IMR-90 (cell line): ENCODE data around the gene DNAJC7. TPM values are rescaled to one million over a fixed set of nuclear protein-coding genes. Genes with fewer than 3 reads are reported as not detected.
A peak's percentile ranks its signal among the peaks of the same experiment; 100 is the strongest.

Experiments used
- ATAC-seq: fragments of 200-7000 bp; cut with Tn5 transposase; 2 replicates; pipeline ENCODE4 v1.9.1; 2020; ENCODE audit warnings: low read depth, mild to moderate bottlenecking, moderate library complexity
- BruUV-seq: library from RNA; stranded (reverse); fragments of 400-500 nt; replicated peaks from 2 replicates; lab custom pipeline; 2021; lab: Mats Ljungman, UMichigan
- CTCF ChIA-PET: fragments of 300-600 bp; formaldehyde crosslinking; extraction: SDS; loops from one replicate; lab custom pipeline; 2021; ENCODE audit warnings: antibody characterized with exemption; lab: Yijun Ruan, JAX
- POLR2A ChIA-PET: fragments of 300-600 bp; sonication (Branson Sonifier 250); formaldehyde crosslinking; loops from one replicate; lab custom pipeline; 2022; ENCODE audit warnings: antibody characterized with exemption; ENCODE audit not compliant: unreplicated experiment; lab: Charles Lee
- DNase-seq: peaks from one replicate; pipeline ENCODE4 v3.0.0; 2013
- H2AFZ ChIP-seq: replicated peaks from 2 replicates; pipeline ENCODE3; 2013; ENCODE audit warnings: low read length, mild to moderate bottlenecking; ENCODE audit not compliant: poor library complexity
- H2AK5ac ChIP-seq: 2 replicates; pipeline ENCODE4 v1.6.1; 2013; ENCODE audit warnings: low read depth, low read length, inconsistent platforms
- H2AK9ac ChIP-seq: replicated peaks from 2 replicates; pipeline ENCODE3; 2013; ENCODE audit warnings: mild to moderate bottlenecking, low read depth, low read length, moderate library complexity; ENCODE audit not compliant: poor library complexity
- H2BK120ac ChIP-seq: 2 replicates; pipeline ENCODE4 v1.6.1; 2013; ENCODE audit warnings: low read depth, low read length, inconsistent platforms
- H2BK15ac ChIP-seq: 3 replicates; pipeline ENCODE4 v1.6.1; 2013; ENCODE audit warnings: low read depth, low read length, inconsistent platforms
- H2BK20ac ChIP-seq: 2 replicates; pipeline ENCODE4 v1.6.1; 2013; ENCODE audit warnings: low read depth, mild to moderate bottlenecking, inconsistent platforms, low read length, moderate library complexity
- H2BK5ac ChIP-seq: 2 replicates; pipeline ENCODE4 v1.6.1; 2013; ENCODE audit warnings: mild to moderate bottlenecking, low read depth, low read length, inconsistent platforms; ENCODE audit not compliant: poor library complexity, severe bottlenecking
- H3K14ac ChIP-seq: replicated peaks from 2 replicates; pipeline ENCODE4 v1.6.1; 2013; ENCODE audit warnings: low read depth, low read length, inconsistent platforms
- H3K18ac ChIP-seq: 2 replicates; pipeline ENCODE4 v1.6.1; 2013; ENCODE audit warnings: low read depth, low read length, control low read depth
- H3K23ac ChIP-seq: 2 replicates; pipeline ENCODE4 v1.6.1; 2013; ENCODE audit warnings: low read depth, low read length, inconsistent platforms
- H3K27ac ChIP-seq: 2 replicates; pipeline ENCODE4 v1.5.1; 2013; ENCODE audit warnings: mild to moderate bottlenecking, control low read depth, low read length; ENCODE audit not compliant: insufficient read depth
- H3K27me3 ChIP-seq: 2 replicates; pipeline ENCODE4 v1.6.1; 2013; ENCODE audit warnings: low read length; ENCODE audit not compliant: control insufficient read depth, insufficient read depth
- H3K36me3 ChIP-seq: 2 replicates; pipeline ENCODE4 v1.6.1; 2013; ENCODE audit warnings: low read length, mixed read lengths; ENCODE audit not compliant: control insufficient read depth, insufficient read depth
- H3K4ac ChIP-seq: 2 replicates; pipeline ENCODE4 v1.6.1; 2013; ENCODE audit warnings: low read depth, low read length, inconsistent platforms
- H3K4me1 ChIP-seq: 2 replicates; pipeline ENCODE4 v1.6.1; 2013; ENCODE audit warnings: low read length, mixed read lengths; ENCODE audit not compliant: control insufficient read depth, insufficient read depth
- H3K4me2 ChIP-seq: 2 replicates; pipeline ENCODE4 v1.6.1; 2013; ENCODE audit warnings: low read depth, mild to moderate bottlenecking, control low read depth, low read length, moderate library complexity
- H3K4me3 ChIP-seq: 2 replicates; pipeline ENCODE4 v1.5.1; 2013; ENCODE audit warnings: low read depth, mild to moderate bottlenecking, control low read depth, low read length, moderate library complexity; ENCODE audit not compliant: insufficient read depth
- H3K56ac ChIP-seq: 2 replicates; pipeline ENCODE4 v1.6.1; 2013; ENCODE audit warnings: low read length, inconsistent platforms; ENCODE audit not compliant: insufficient read depth; ENCODE audit errors: extremely low read depth
- H3K79me1 ChIP-seq, 2 experiments: 2 replicates each; pipeline ENCODE4 v1.6.1; 2013; ENCODE audit warnings: low read length in 2 of 2, inconsistent platforms in 1 of 2, low read depth in 1 of 2
- H3K9ac ChIP-seq: 2 replicates; pipeline ENCODE4 v1.6.1; 2013; ENCODE audit warnings: low read depth, low read length, control low read depth
- H3K9me1 ChIP-seq: 2 replicates; pipeline ENCODE4 v1.6.1; 2013; ENCODE audit warnings: low read length, inconsistent platforms; ENCODE audit not compliant: insufficient read depth
- H3K9me3 ChIP-seq: 2 replicates; pipeline ENCODE4 v1.6.1; 2013; ENCODE audit warnings: low read length; ENCODE audit not compliant: control insufficient read depth, insufficient read depth
- H4K20me1 ChIP-seq: 2 replicates; pipeline ENCODE4 v1.6.1; 2013; ENCODE audit warnings: low read length, inconsistent platforms; ENCODE audit not compliant: insufficient read depth
- H4K5ac ChIP-seq: 2 replicates; pipeline ENCODE4 v1.6.1; 2013; ENCODE audit warnings: mild to moderate bottlenecking, low read depth, low read length, control low read depth
- H4K8ac ChIP-seq, 2 experiments: 2 replicates each; pipeline ENCODE4 v1.6.1; 2013; ENCODE audit warnings: low read depth in 2 of 2, low read length in 2 of 2, control low read depth in 1 of 2, inconsistent platforms in 1 of 2
- H4K91ac ChIP-seq: 2 replicates; pipeline ENCODE4 v1.6.1; 2013; ENCODE audit warnings: low read depth, low read length, inconsistent platforms; ENCODE audit not compliant: insufficient read depth
- MAZ ChIP-seq: IDR thresholded peaks from 2 replicates; pipeline ENCODE4 v1.6.1; 2012; ENCODE audit warnings: low read depth, mild to moderate bottlenecking, low read length, improper control_type of control experiment, moderate library complexity, borderline replicate concordance
- MXI1 ChIP-seq: IDR thresholded peaks from 2 replicates; pipeline ENCODE4 v1.6.1; 2012; ENCODE audit warnings: low read depth, mild to moderate bottlenecking, low read length, moderate library complexity, borderline replicate concordance
- RFX5 ChIP-seq: IDR thresholded peaks from 2 replicates; pipeline ENCODE4 v1.8.0; 2012; ENCODE audit warnings: low read depth, mild to moderate bottlenecking, low read length, moderate library complexity
- SMC3 ChIP-seq: fragments of 150-350 bp; IDR thresholded peaks from 2 replicates; pipeline ENCODE4 v1.6.1; 2016; ENCODE audit warnings: low read depth, mild to moderate bottlenecking, antibody characterized with exemption, low read length, moderate library complexity
- WGBS, 2 experiments: methylation state at CpG; one replicate each; pipeline versions ENCODE4 v1.1.5 to v1.1.7; 2013; ENCODE audit warnings: missing lambda C conversion rate in 2 of 2; ENCODE audit not compliant: insufficient read length in 1 of 2; ENCODE audit errors: extremely low coverage in 2 of 2; 5-methylcytosine and 5-hydroxymethylcytosine counted together
- dilution Hi-C: fragments of 300-500 bp; cut with HindIII; formaldehyde crosslinking; loops from one replicate; pipeline ENCODE4 v1.14.3; 2018; ENCODE audit warnings: low sequenced_read_pairs; ENCODE audit not compliant: unreplicated experiment
- in situ Hi-C: fragments of 300-500 bp; cut with MboI; formaldehyde crosslinking; loops from 3 replicates; pipeline ENCODE4 v1.14.3; 2019; ENCODE audit warnings: low sequenced_read_pairs, inconsistent platforms, mixed read lengths
- intact Hi-C: fragments of 100-400 bp; cut with micrococcal nuclease; formaldehyde crosslinking; loops from 2 replicates; pipeline ENCODE4 v1.10.0; 2022
- polyA plus RNA-seq, 3 experiments: library from polyadenylated mRNA; depleted of rRNA; stranded (reverse); fragments of >200 nt; gene quantifications; 2 replicates each; pipeline ENCODE4 v1.2.3, GENCODE V29; 2012; ENCODE audit warnings: low replicate concordance in 1 of 3
- total RNA-seq: library from RNA; depleted of rRNA; stranded (reverse); fragments of >200 nt; gene quantifications from 2 replicates; pipeline ENCODE4 v1.2.3, GENCODE V29; 2012

The DNAJC7 gene
- total and polyA plus RNA-seq, 2 of the 4 experiments (the other 2 are of a cell fraction): 49.3 to 71.7 TPM

- H3K18ac ChIP-seq: no peak overlapping the region
- H4K20me1 ChIP-seq: peaks cover 48% of the 10 kb centered on the region
- WGBS, 2 experiments: 80% methylated on average over 4 of the region's 9 CpGs; no CpG with 5 or more reads in 1 of the 2 experiments
- no peaks in the 10 kb centered on the region; the same call in 1 of the 2 replicates for H3K4me1 ChIP-seq
- dilution Hi-C loops (no loop called here), intact Hi-C loops (no loop called here), in situ Hi-C loops (no loop called here)
- TF ChIP-seq MAZ (no peak), MXI1 (0 out of 2 replicates have a peak, but pooled peaks have one; percentile 22), RFX5 (no peak), SMC3 (no peak)
- no peak overlapping the region for H2BK20ac ChIP-seq
- no peak overlapping the region for H4K8ac ChIP-seq
- H3K9me1 ChIP-seq: peaks cover 5% of the 10 kb centered on the region; the same call in 1 of the 2 replicates
- ChIA-PET CTCF (no interaction called here), POLR2A (no interaction called here)
- H2AFZ ChIP-seq: no peak overlapping the region
- H3K4ac ChIP-seq: no peak overlapping the region
- H3K9ac ChIP-seq: no peak overlapping the region
- no peak overlapping the region for H3K56ac ChIP-seq
- no peak overlapping the region for H3K27ac ChIP-seq
- ATAC-seq (peak; percentile 42), DNase-seq (peak; percentile 69)
- peaks cover 20 to 59% of the 10 kb centered on the region in 2 experiments for H3K79me1 ChIP-seq
- H4K5ac ChIP-seq: no peak overlapping the region
- no peak overlapping the region for H2BK120ac ChIP-seq
- no peaks in the 10 kb centered on the region for H3K9me3 ChIP-seq
- H3K36me3 ChIP-seq: peaks cover 69% of the 10 kb centered on the region
- no peak overlapping the region for H3K4me2 ChIP-seq
- no peak overlapping the region for H2BK15ac ChIP-seq
- H2BK5ac ChIP-seq: no peak overlapping the region
- no peak overlapping the region for H2AK5ac ChIP-seq
- peak overlapping the region; percentile 60 for H2AK9ac ChIP-seq
- no peak overlapping the region for H3K14ac ChIP-seq
- H3K23ac ChIP-seq: no peak overlapping the region
- H4K91ac ChIP-seq: no peak overlapping the region
- no peaks in the 10 kb centered on the region for H3K27me3 ChIP-seq
- no TSS peak for BruUV-seq
- no peak overlapping the region for H3K4me3 ChIP-seq
These were observed 41.8 kb downstream of the DNAJC7 start for GRCh38 chr17:41975099-41976083.
